CD4-positive, alpha-beta T cell (primary cell): ENCODE measurements around the gene CALML3. TPM values are rescaled to one million over a fixed set of nuclear protein-coding genes. Genes with fewer than 3 reads are reported as not detected.

Source experiments
- ATAC-seq: fragments of 200-7000 bp; cut with Tn5 transposase; one replicate; pipeline ENCODE4 v1.10.0; 2022; ENCODE audit warnings: mild to moderate bottlenecking; ENCODE audit not compliant: poor library complexity
- CTCF ChIA-PET: fragments of 350-600 bp; sonication (Branson Sonifier 250); formaldehyde crosslinking; loops from one replicate; lab custom pipeline; 2021; ENCODE audit warnings: antibody characterized with exemption, inconsistent platforms; lab: Charles Lee
- POLR2A ChIA-PET: fragments of 350-600 bp; sonication (Branson Sonifier 250); formaldehyde crosslinking; loops from one replicate; lab custom pipeline; 2021; ENCODE audit warnings: antibody characterized with exemption, inconsistent platforms; lab: Charles Lee
- DNase-seq, 14 experiments: peaks; one replicate each; pipeline ENCODE4 v3.0.0-alpha.2; 2013 to 2020; ENCODE audit warnings: mixed read lengths in 2 of 14
- H3K27ac ChIP-seq, 2 donors: one replicate each; pipeline versions ENCODE4 v1.5.1 to v1.7.0; 2013; ENCODE audit warnings: low read length in 2 of 2, low read depth in 1 of 2, mild to moderate bottlenecking in 1 of 2
- H3K27me3 ChIP-seq, 2 experiments: 1 replicate in 1 of 2; 2 replicates in 1 of 2; pipeline versions ENCODE4 v1.6.1 to v1.7.0; 2013; ENCODE audit warnings: low read length in 2 of 2, control low read depth in 1 of 2, mild to moderate bottlenecking in 1 of 2, moderate library complexity in 1 of 2; ENCODE audit not compliant: insufficient read depth in 2 of 2, control insufficient read depth in 1 of 2
- H3K36me3 ChIP-seq: one replicate; pipeline ENCODE4 v1.6.1; 2013; ENCODE audit warnings: low read length, control low read depth; ENCODE audit not compliant: insufficient read depth
- H3K4me1 ChIP-seq: one replicate; pipeline ENCODE4 v1.6.1; 2013; ENCODE audit warnings: low read length, control low read depth; ENCODE audit not compliant: insufficient read depth
- H3K4me3 ChIP-seq: one replicate; pipeline ENCODE4 v1.5.1; 2013; ENCODE audit warnings: mild to moderate bottlenecking, low read length, moderate library complexity
- H3K9me3 ChIP-seq, 2 experiments: 1 replicate in 1 of 2; 2 replicates in 1 of 2; pipeline versions ENCODE4 v1.6.1 to v1.7.0; 2013; ENCODE audit warnings: low read length in 2 of 2, mild to moderate bottlenecking in 2 of 2, control low read depth in 1 of 2, moderate library complexity in 1 of 2; ENCODE audit not compliant: control insufficient read depth in 1 of 2, insufficient read depth in 1 of 2
- H3K27ac Mint-ChIP-seq: one replicate; pipeline ENCODE4 v1.8.0; 2020; ENCODE audit warnings: mixed read lengths
- H3K27me3 Mint-ChIP-seq: one replicate; pipeline ENCODE4 v1.8.0; 2021; ENCODE audit warnings: mixed read lengths
- H3K36me3 Mint-ChIP-seq: one replicate; pipeline ENCODE4 v1.8.0; 2021; ENCODE audit warnings: low read depth, mixed read lengths
- H3K4me1 Mint-ChIP-seq: one replicate; pipeline ENCODE4 v1.8.0; 2021; ENCODE audit warnings: low read depth, mixed read lengths
- H3K4me3 Mint-ChIP-seq: one replicate; pipeline ENCODE4 v1.8.0; 2020; ENCODE audit warnings: mild to moderate bottlenecking, mixed read lengths
- H3K9me3 Mint-ChIP-seq: one replicate; pipeline ENCODE4 v1.8.0; 2020; ENCODE audit warnings: mixed read lengths
- CTCF ChIP-seq: fragments of 200-600 bp; IDR thresholded peaks from one replicate; pipeline ENCODE4 v1.8.0; 2022; ENCODE audit warnings: antibody characterized with exemption, mild to moderate bottlenecking
- intact Hi-C, 2 experiments: fragments of 100-400 bp; cut with DNase I in 1 of 2; cut with micrococcal nuclease in 1 of 2; formaldehyde crosslinking; loops; one replicate each; pipeline versions ENCODE4 v1.15.1 to v1.9.0; 2023 to 2025; cut with DNase I, micrococcal nuclease
- total RNA-seq, 174 experiments: library from RNA in 2 of 174; stranded (reverse) in 2 of 174; gene quantifications; one replicate each; pipeline ENCODE4 v1.2.3 and lab custom pipeline; 2021 to 2026

The CALML3 gene
- total RNA-seq, 2 experiments from 2014 or later = not detected

GRCh38 chr10:5575144-5575481, 50.4 kb downstream of the CALML3 start:
- DNase-seq (no peak), ATAC-seq (no peak)
- H3K36me3 Mint-ChIP-seq = no peaks in the 10 kb centered on the region
- H3K4me3 ChIP-seq = no peak overlapping the region
- intact Hi-C loops = no loop called here
- TF ChIP-seq CTCF = no peak
- no peaks in the 10 kb centered on the region for H3K4me1 ChIP-seq
- H3K27me3 ChIP-seq = no peaks in the 10 kb centered on the region
- H3K4me3 Mint-ChIP-seq = no peak overlapping the region
- no peak overlapping the region for H3K27ac ChIP-seq
- H3K9me3 Mint-ChIP-seq = no peaks in the 10 kb centered on the region
- CTCF ChIA-PET = no interaction called here
- POLR2A ChIA-PET = no interaction called here
- no peaks in the 10 kb centered on the region for H3K27me3 Mint-ChIP-seq
- H3K9me3 ChIP-seq = no peaks in the 10 kb centered on the region
- H3K36me3 ChIP-seq = no peaks in the 10 kb centered on the region
- no peaks in the 10 kb centered on the region for H3K4me1 Mint-ChIP-seq
- H3K27ac Mint-ChIP-seq = no peak overlapping the region

- CTCF ChIA-PET = interaction anchor here (1.4 kb wide), 1 partner anchor 47 kb away, joined by 3 read pairs; no protein-coding TSS in a partner anchor
- no peaks in the 10 kb centered on the region for H3K4me1 Mint-ChIP-seq
Observed at GRCh38 chr10:5575482-5576153, 50.9 kb downstream of the CALML3 start.

DNA sequence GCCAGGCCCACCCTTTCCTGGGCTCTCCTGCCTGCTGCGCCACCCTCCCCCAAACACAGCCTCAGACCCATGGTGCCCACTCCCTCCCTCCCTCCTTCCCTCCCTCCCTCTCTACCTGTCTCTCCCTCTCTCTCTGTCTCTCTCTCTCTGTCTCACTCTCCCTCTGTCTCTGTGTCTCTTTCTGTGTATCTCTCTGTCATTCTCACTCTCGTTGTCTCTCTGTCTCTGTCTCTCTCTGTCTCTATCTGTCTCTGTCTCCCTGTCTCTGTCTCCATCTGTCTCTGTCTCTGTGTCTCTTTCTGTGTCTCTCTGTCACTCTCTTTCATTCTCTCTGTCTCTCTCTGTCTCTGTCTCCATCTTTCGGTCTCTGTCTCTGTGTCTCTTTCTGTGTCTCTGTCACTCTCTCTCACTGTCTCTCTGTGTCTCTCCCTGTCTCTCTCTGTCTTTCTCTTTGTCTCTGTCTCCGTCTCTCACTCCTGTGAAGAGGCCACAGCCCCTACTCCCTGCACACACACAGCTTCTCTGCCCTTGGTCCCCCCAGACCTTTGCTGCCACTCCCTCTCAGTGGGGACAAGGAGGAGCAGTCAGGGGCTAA, 51.5 kb downstream of the CALML3 start:
- no peak for TF ChIP-seq CTCF
- intact Hi-C loops = no loop called here
- no peak overlapping the region for H3K4me3 Mint-ChIP-seq

More at GRCh38 chr10:5575482-5576153, 50.9 kb downstream of the CALML3 start:
- no peak overlapping the region for H3K4me3 Mint-ChIP-seq
- H3K4me3 ChIP-seq = no peak overlapping the region
- H3K27me3 Mint-ChIP-seq = no peaks in the 10 kb centered on the region
- no peak overlapping the region for H3K27ac Mint-ChIP-seq
- POLR2A ChIA-PET = no interaction called here
- TF ChIP-seq CTCF = no peak
- no peaks in the 10 kb centered on the region for H3K9me3 ChIP-seq
- H3K36me3 Mint-ChIP-seq = no peaks in the 10 kb centered on the region
- H3K27ac ChIP-seq = no peak overlapping the region
- no peaks in the 10 kb centered on the region for H3K27me3 ChIP-seq
- H3K9me3 Mint-ChIP-seq = no peaks in the 10 kb centered on the region
- no peaks in the 10 kb centered on the region for H3K36me3 ChIP-seq
- ATAC-seq (no peak), DNase-seq (no peak)
- intact Hi-C loops = no loop called here
- H3K4me1 ChIP-seq = no peaks in the 10 kb centered on the region

More for the DNA sequence above, 51.5 kb downstream of the CALML3 start:
- Mint-ChIP-seq H3K4me1 (no peaks in the 10 kb centered on the region), H3K27ac (no peak overlapping the region), H3K27me3 (no peaks in the 10 kb centered on the region), H3K9me3 (no peaks in the 10 kb centered on the region), H3K36me3 (no peaks in the 10 kb centered on the region)
- Histone ChIP-seq H3K27me3 (no peaks in the 10 kb centered on the region), H3K4me3 (no peak overlapping the region), H3K4me1 (no peaks in the 10 kb centered on the region), H3K9me3 (peaks cover 0 to 4% of the 10 kb centered on the region in 2 experiments), H3K36me3 (no peaks in the 10 kb centered on the region), H3K27ac (no peak overlapping the region)
- ChIA-PET POLR2A (no interaction called here), CTCF (interaction anchor here (1.4 kb wide), 1 partner anchor 47 kb away, joined by 3 read pairs; no protein-coding TSS in a partner anchor)
- DNase-seq (no peak), ATAC-seq (no peak)

Other genes starting within 250 kb of the CALML3 start
- not detected for gene UCN3, start 160.0 kb upstream of the CALML3 start, total RNA-seq
- gene TUBAL3, start 120.1 kb upstream of the CALML3 start, total RNA-seq = not detected
- 10 to 100 TPM; 29.0 to 30.5 TPM for gene NET1, start 112.4 kb upstream of the CALML3 start, total RNA-seq
- not detected for gene CALML5, start 25.4 kb upstream of the CALML3 start, total RNA-seq
- gene ASB13, start 141.6 kb downstream of the CALML3 start, total RNA-seq = 1 to 10 TPM; 1.9 to 2.9 TPM
- 10 to 100 TPM; 50.0 to 51.0 TPM for gene TASOR2, start 159.9 kb downstream of the CALML3 start, total RNA-seq